ENCODE results near the gene SCD5.
A peak's percentile ranks its signal among the peaks of the same experiment; 100 is the strongest.
"Not testable (repeated sequence)": the region's sequence is repeated elsewhere in the genome, so short reads cannot be mapped to it uniquely, and the experiment has no call there.

Gene SCD5

GRCh38 chr4:82798168-82799005 is at the start of gene SCD5:
Gene SCD5, minus strand, starts transcription at chr4:82798796. Its CDS starts 259 bp downstream, at chr4:82798537.
- peak; percentile 25 for DNase-seq (ENCODE audit: low spot score)

DNA sequence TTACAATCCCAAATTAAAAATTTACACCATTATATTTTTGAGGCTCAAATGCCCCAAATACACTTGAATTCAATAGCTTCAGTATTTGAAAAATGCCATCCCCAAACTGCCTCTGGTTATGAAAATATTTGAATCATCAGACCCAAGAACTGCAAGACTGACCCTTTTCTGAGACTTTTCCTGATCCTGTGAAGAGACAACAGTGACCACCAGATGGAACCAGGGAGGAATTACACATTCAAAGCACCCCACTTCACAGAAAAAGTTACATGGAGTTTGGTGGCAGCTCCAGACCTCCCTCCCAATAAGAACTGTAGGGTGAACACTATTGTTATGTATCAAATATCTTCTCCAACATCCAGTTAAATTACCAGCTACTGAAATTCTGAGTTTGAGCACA is 44.0 kb upstream of the SCD5 start:
- no peak for DNase-seq (ENCODE audit: low spot score)

- peak; percentile 13 for DNase-seq (ENCODE audit: low spot score)
Observed at GRCh38 chr4:82839624-82840023, 41.0 kb upstream of the SCD5 start.

- peak; percentile 73 for DNase-seq (ENCODE audit: low spot score)
Observed at GRCh38 chr4:82833696-82834313, 35.2 kb upstream of the SCD5 start.

DNA sequence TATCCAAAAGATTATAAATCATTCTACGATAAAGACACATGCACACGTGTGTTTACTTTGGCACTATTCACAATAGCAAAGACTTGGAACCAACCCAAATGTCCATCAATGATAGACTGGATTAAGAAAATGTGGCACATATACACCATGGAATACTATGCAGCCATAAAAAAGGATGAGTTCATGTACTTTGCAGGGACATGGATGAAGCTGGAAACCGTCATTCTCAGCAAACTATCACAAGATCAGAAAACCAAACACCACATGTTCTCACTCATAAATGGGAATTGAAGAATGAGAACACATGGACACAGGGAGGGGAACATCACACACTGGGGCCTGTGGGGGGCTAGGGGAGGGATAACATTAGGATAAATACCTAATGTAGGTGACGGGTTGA is 34.5 kb upstream of the SCD5 start:
- not testable (repeated sequence) for DNase-seq (ENCODE audit: low spot score)

- no peak for DNase-seq (ENCODE audit: low spot score)
Observed at GRCh38 chr4:82825425-82825824, 26.8 kb upstream of the SCD5 start.

DNA sequence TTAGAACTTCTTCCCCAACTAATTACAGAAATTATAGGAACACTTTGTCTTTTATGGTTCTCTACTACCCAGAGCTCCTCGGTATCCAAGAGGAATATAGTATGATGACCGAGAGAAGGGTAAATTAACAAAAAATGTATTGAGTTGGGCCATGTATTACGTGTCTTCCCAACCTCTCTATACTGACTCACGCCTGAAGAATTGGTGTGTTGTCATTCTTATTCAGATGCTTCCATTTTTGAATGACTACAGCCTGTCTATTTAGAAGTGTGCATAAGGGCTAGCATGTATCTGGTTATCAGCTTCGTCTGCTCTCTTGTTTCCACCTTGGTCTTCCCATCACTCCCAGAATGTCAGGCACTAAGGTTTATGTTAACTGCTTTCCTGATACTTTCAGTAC is 24.5 kb upstream of the SCD5 start:
- no peak for DNase-seq (ENCODE audit: low spot score)

DNA sequence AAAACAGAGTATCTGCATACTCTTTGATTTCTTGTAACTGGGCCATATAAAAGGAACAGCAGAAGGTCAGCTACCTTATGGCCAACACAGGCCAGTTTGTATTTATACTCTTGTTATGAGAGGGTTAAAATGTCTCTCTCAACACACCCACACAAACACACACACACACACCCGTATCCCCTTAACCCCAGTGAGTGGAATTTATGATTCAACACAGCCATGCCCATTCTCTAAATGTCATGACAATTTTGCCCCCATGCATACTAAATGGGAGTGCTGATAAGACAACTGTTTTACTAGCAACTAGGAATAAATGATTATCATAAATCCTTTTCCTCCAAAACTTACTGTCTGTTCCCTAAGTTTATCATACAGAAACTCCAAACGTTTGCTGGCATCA is 22.1 kb upstream of the SCD5 start:
- DNase-seq (ENCODE audit: low spot score): no peak

GRCh38 chr4:82818664-82819662 is 20.4 kb upstream of the SCD5 start:
- DNase-seq (ENCODE audit: low spot score): no peak

- DNase-seq (ENCODE audit: low spot score): not testable (repeated sequence)
Observed at GRCh38 chr4:82816874-82817273, 18.3 kb upstream of the SCD5 start.

- no peak for DNase-seq (ENCODE audit: low spot score)
Observed at GRCh38 chr4:82814034-82814433, 15.4 kb upstream of the SCD5 start.

DNA sequence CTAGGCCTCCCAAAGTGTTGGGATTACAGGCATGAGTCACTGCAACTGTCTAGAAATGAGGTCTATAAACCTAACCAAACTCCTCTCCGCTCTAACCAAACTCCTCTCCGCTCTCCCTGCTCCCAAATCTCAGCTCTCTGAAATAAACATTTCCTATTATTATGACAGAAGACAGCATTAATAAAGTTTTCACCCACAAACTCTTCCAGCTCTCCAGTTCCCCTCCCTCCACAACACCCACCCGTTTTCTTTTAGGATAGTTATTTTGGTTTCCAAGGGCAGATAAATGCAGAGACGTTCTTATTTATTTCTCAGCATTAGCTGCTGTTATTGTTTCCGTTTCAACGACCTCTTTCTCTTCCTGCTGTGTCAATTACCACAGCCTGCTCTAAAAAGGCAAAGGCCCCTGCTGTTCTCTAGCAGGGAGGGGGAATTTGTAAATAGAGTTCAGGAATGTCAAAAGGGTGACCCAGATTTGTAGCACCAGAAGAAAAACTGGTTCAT is 13.3 kb upstream of the SCD5 start:
- DNase-seq (ENCODE audit: low spot score): no peak

DNA sequence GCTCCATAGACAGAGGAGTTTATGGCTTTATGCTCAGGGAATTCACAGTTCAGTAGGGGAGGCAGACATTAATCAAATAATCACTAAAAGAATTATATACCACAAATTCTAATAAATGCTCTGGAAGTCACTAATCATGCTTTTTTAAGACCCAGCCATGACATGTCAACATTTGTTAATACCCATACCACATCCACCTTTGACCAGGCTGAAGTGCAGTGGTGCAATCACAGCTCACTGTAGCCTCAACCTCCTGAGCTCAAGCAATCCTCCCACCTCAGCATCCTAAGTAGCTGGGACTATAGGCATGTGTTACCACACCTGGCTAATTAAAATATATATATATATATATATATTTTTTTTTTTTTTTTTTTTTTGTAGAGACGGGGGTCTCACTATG is 12.8 kb upstream of the SCD5 start:
- DNase-seq (ENCODE audit: low spot score): no peak

DNA sequence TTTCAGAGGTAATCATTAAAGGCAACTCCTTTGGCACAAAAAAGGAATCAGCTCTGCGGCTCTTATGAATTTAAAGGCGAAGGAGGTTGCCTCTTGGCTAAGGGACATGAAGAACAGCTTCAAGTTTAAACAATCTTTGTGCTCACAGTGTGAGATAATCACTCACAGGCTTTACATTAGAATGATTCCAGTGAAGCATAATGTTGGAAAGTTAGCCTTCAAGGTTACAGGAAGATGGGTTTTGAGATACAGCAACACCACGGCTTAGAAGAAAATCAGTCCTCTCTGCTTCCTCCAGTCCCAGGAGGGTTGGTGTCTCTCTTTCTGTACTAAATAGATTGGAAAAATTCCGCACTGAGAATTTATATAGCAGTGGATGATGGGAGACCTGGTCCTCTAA is 11.6 kb upstream of the SCD5 start:
- no peak for DNase-seq (ENCODE audit: low spot score)

- DNase-seq (ENCODE audit: low spot score): no peak
Observed at GRCh38 chr4:82809619-82810018, 11.0 kb upstream of the SCD5 start.

DNA sequence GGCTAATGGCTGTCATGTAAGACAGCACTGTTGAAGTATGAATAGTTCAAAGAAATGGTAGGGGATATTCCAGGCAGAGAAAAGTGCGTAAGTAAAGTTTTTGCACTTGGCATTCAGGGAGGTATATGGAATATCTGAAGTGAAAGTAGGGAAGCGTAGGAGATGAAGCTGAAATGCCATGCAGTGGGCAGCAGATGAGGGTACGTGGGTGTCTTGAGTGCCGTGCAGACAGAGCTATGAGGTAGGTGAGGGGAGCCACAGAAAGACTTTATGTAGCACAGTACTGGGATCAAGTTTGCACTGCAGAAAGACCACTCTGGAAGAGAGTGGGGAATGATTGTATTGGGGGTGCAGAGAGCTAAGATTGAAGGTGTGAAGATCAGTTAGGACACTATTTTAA is 5.2 kb upstream of the SCD5 start:
- no peak for DNase-seq (ENCODE audit: low spot score)

- no peak for DNase-seq (ENCODE audit: low spot score)
Observed at GRCh38 chr4:82802911-82803310, 4.3 kb upstream of the SCD5 start.

DNA sequence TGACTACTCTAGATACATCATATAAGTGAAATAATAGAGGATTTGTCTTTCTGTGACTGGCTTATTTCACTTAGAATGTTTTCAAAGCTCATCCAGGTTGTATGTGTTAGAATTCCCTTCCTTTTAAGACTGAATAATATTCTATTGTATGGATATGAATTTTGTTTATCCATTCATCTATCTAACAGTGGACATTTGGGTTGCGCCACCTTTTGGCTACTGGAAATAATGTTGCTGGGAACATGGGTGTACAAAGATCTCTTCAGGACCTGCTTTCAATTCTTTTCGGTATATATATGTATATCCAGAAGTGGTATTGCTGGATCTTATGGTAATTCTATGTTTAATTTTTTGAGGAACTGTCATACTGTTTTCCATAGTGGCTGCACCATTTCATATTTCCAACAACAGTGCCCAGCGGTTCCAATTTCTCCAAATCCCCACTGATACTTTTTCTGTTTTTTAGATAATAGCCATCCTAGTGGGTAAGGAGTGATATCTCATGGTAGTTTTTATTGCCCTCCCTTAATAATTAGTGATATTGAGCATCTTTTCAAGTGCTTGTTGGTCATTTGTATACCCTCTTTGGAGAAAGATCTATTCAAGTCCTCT is 3.4 kb upstream of the SCD5 start:
- DNase-seq (ENCODE audit: low spot score): no peak

- no peak for DNase-seq (ENCODE audit: low spot score)
Observed at GRCh38 chr4:82799006-82799881, 648 bp upstream of the SCD5 start.

GRCh38 chr4:82797405-82798111 is 1.0 kb downstream of the SCD5 start:
- peak; percentile 26 for DNase-seq (ENCODE audit: low spot score)
